ENCODE measurements around the gene SLC15A5. TPM values are rescaled to one million over a fixed set of nuclear protein-coding genes. Genes with fewer than 3 reads are reported as not detected.

SLC15A5 gene
- total and polyA plus RNA-seq, 2 of the 4 experiments (the other 2 are of a cell fraction), result not detected

GRCh38 chr12:16163901-16164300 lies 113.6 kb downstream of the SLC15A5 start:
- POLR2A ChIA-PET (ENCODE audit: unreplicated experiment), result no interaction called here

More at GRCh38 chr12:16163901-16164300, 113.6 kb downstream of the SLC15A5 start:
- H3K36me3 ChIP-seq (ENCODE audit: control insufficient read depth, insufficient read depth, low read length), result no peaks in the 10 kb centered on the region
- no peak overlapping the region for H3K4me2 ChIP-seq (ENCODE audit: low read depth, low read length)
- H3K4ac ChIP-seq (ENCODE audit: low read depth, low read length), result no peak overlapping the region
- no peak for TF ChIP-seq BHLHE40 (IDR thresholded peaks at IDR 0.05; ENCODE audit: low read depth, low read length)
- TF ChIP-seq NFE2L2 (IDR thresholded peaks at IDR 0.05; ENCODE audit: low read depth, low read length), result no peak
- H2AFZ ChIP-seq (replicated peaks; ENCODE audit: low read length, poor library complexity), result no peak overlapping the region
- H2AK9ac ChIP-seq (replicated peaks; ENCODE audit: low read depth, low read length, poor library complexity), result no peak overlapping the region
- no peak overlapping the region for H3K4me3 ChIP-seq (ENCODE audit: insufficient read depth, low read depth, low read length)
- in situ Hi-C loops (cut with MboI; ENCODE audit: low sequenced_read_pairs) (loop anchor here (25.0 kb wide), 1 partner anchor 1473 kb away; no protein-coding TSS in a partner anchor), intact Hi-C loops (cut with micrococcal nuclease) (no loop called here), dilution Hi-C loops (cut with HindIII; ENCODE audit: low sequenced_read_pairs, unreplicated experiment) (no loop called here)
- no peaks in the 10 kb centered on the region for H3K79me1 ChIP-seq (ENCODE audit: low read depth in 1 of 2, low read length in 2 of 2)
- H3K23ac ChIP-seq (ENCODE audit: low read depth, low read length), result no peak overlapping the region
- H3K18ac ChIP-seq (ENCODE audit: low read depth, low read length), result no peak overlapping the region
- H2AK5ac ChIP-seq (ENCODE audit: low read depth, low read length), result no peak overlapping the region
- no peak overlapping the region for H2BK15ac ChIP-seq (ENCODE audit: low read depth, low read length)
- no peak overlapping the region for H2BK120ac ChIP-seq (ENCODE audit: low read depth, low read length)
- no peaks in the 10 kb centered on the region for H4K20me1 ChIP-seq (ENCODE audit: insufficient read depth, low read length)
- no peak overlapping the region for H4K5ac ChIP-seq (ENCODE audit: low read depth, low read length)
- ATAC-seq (ENCODE audit: low read depth) (no peak), DNase-seq (no peak)
- no peak overlapping the region for H3K27ac ChIP-seq (ENCODE audit: insufficient read depth, low read length)
- H3K9me3 ChIP-seq (ENCODE audit: control insufficient read depth, insufficient read depth, low read length), result no peaks in the 10 kb centered on the region
- H3K9me1 ChIP-seq (ENCODE audit: insufficient read depth, low read length), result no peaks in the 10 kb centered on the region
- H3K27me3 ChIP-seq (ENCODE audit: control insufficient read depth, insufficient read depth, low read length), result no peaks in the 10 kb centered on the region; the same call in 1 of the 2 replicates
- no peak overlapping the region for H4K91ac ChIP-seq (ENCODE audit: insufficient read depth, low read depth, low read length)
- no peaks in the 10 kb centered on the region for H3K4me1 ChIP-seq (ENCODE audit: control insufficient read depth, insufficient read depth, low read length)
- H3K9ac ChIP-seq (ENCODE audit: low read depth, low read length), result no peak overlapping the region
- no peak overlapping the region for H2BK5ac ChIP-seq (ENCODE audit: low read depth, low read length, poor library complexity, severe bottlenecking)
- no TSS peak for BruUV-seq (replicated peaks)
- no peak overlapping the region for H2BK20ac ChIP-seq (ENCODE audit: low read depth, low read length)
- CTCF ChIA-PET, result no interaction called here
- no peak overlapping the region for H4K8ac ChIP-seq (ENCODE audit: low read depth in 2 of 2, low read length in 2 of 2)
- no peak overlapping the region for H3K56ac ChIP-seq (ENCODE audit: extremely low read depth, insufficient read depth, low read length)
- H3K14ac ChIP-seq (replicated peaks; ENCODE audit: low read depth, low read length), result no peak overlapping the region

Data from IMR-90 (cell line).